Measurements from ENCODE around the gene MYH3.

GRCh38 chr17:10649602-10650001, 7.5 kb downstream of the MYH3 start:
- TF ChIP-seq SPI1 (IDR thresholded peaks at IDR 0.05; ENCODE audit: borderline replicate concordance, low read depth): no peak
- TF ChIP-seq CTCF (IDR thresholded peaks at IDR 0.05; ENCODE audit: insufficient read depth, low read length): no peak
- no peak for TF ChIP-seq POLR2AphosphoS5 (IDR thresholded peaks at IDR 0.05; ENCODE audit: low read depth)
- no peak for TF ChIP-seq REST (IDR thresholded peaks at IDR 0.05; ENCODE audit: insufficient replicate concordance, low read depth)
- no peak for TF ChIP-seq GABPA (IDR thresholded peaks at IDR 0.05; ENCODE audit: low read depth)
